ENCODE data around the gene MALAT1.
"Not testable (repeated sequence)": the region's sequence is repeated elsewhere in the genome, so short reads cannot be mapped to it uniquely, and the experiment has no call there.

Gene MALAT1

GRCh38 chr11:65522718-65523630 lies 24.1 kb downstream of the MALAT1 start:
- DNase-seq (ENCODE audit: low read depth, low spot score) = not testable (repeated sequence)

- not testable (repeated sequence) for DNase-seq (ENCODE audit: low read depth, low spot score)
Measured at GRCh38 chr11:65523631-65523968, 24.8 kb downstream of the MALAT1 start.

GRCh38 chr11:65524014-65524740 lies 25.3 kb downstream of the MALAT1 start:
- DNase-seq (ENCODE audit: low read depth, low spot score) = no peak

DNA sequence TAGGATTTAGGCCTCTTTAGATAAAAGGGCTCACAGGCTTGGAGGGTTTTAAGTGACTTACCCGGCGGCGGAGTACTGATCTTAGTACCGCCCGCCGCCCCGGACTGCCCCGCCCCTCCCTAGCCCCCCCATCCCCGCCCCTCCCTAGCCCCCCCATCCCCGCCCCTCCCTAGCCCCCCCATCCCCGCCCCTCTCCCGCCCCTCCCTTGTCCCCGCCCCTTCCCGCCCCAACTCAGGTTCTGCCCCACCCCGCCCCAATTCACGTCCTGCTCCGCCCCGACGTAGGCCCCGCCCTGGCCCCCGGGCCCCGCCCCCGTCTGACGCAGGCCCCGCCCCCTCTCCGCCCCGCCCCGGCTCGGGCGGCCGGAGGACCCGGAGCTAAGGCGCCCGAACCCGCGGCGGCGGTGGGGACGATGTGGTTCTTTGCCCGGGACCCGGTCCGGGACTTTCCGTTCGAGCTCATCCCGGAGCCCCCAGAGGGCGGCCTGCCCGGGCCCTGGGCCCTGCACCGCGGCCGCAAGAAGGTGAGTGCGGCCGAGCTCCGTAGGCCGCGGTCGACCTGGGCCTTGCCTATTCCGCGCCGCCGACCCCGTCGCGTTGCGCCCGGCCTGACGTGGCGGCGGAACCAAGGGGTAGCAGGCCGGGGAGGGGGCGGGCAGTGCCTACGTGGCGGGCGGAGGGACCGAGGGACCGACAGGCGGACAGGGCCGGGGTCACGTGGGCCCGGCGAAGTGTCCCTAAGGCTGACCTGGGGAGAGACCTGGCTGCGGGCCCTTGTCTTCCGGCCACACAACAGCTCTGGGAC lies 26.1 kb downstream of the MALAT1 start, which contains the start of gene SCYL1:
SCYL1 (plus strand) TSS at position 343 of the 805 bp plus-strand sequence; CDS start at position 414, 71 bp downstream.
- no peak for DNase-seq (ENCODE audit: low read depth, low spot score)

DNA sequence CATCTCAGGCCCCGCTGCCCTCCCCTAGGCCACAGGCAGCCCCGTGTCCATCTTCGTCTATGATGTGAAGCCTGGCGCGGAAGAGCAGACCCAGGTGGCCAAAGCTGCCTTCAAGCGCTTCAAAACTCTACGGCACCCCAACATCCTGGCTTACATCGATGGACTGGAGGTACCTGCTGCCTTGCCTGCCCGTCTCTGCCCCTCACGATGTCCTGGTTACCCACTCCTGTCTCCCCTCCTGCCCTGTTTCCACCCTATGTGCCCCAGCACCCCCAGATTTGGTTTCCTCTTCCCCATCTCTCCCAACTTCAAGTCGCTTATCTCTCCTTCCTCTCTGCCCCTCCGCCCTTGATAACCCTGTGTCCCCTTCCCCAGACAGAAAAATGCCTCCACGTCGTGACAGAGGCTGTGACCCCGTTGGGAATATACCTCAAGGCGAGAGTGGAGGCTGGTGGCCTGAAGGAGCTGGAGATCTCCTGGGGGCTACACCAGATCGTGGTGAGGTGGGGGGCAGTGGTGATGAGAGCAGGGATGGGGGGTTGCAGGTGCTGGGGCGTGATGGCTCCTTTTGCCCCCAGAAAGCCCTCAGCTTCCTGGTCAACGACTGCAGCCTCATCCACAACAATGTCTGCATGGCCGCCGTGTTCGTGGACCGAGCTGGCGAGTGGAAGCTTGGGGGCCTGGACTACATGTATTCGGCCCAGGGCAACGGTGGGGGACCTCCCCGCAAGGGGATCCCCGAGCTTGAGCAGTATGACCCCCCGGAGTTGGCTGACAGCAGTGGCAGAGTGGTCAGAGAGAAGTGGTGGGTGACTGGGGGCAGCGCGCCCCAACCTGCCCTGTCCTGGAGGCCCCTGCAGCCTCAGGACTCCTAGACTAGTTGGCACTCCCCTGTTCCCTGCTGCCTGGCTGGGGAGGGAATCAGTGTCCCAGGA lies 27.0 kb downstream of the MALAT1 start:
- no peak for DNase-seq (ENCODE audit: low read depth, low spot score)

GRCh38 chr11:65526744-65527143 lies 27.9 kb downstream of the MALAT1 start:
- DNase-seq (ENCODE audit: low read depth, low spot score) = no peak

GRCh38 chr11:65528819-65529350 lies 30.0 kb downstream of the MALAT1 start:
- DNase-seq (ENCODE audit: low read depth, low spot score) = no peak

DNA sequence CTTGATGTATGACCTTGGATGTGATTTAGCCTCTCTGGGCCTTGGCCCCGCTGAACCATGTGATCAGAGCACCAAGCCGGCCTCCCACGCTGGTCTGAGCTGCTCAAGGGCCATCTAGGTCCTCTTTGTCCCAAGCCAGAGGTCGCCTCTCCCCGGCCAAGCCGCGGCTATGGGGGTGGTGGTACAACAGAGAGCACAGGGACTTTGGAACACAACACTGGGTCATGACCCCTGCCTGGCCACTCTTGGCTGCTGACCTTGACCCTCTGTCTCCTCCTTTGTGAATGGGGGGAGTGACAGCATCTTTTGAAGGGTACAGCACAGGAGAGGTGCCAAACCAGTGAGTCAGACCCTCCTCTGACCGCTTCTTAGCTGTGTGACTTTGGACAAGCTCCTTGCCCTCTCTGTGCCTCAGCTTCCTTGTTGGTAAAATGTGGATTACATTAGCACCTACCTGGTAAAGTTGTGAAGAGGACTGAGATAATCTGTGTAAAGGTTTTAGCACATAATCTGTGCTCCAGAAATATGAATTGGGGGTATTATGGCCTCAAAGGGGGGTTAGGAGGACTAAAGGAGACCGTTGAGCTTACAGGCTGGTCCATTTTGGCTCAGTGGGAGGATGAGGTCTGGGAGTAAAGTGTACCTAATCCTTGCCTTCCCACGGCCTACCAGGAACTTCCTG lies 30.8 kb downstream of the MALAT1 start:
- no peak for DNase-seq (ENCODE audit: low read depth, low spot score)

GRCh38 chr11:65530157-65530496 lies 31.3 kb downstream of the MALAT1 start:
- no peak for DNase-seq (ENCODE audit: low read depth, low spot score)

DNA sequence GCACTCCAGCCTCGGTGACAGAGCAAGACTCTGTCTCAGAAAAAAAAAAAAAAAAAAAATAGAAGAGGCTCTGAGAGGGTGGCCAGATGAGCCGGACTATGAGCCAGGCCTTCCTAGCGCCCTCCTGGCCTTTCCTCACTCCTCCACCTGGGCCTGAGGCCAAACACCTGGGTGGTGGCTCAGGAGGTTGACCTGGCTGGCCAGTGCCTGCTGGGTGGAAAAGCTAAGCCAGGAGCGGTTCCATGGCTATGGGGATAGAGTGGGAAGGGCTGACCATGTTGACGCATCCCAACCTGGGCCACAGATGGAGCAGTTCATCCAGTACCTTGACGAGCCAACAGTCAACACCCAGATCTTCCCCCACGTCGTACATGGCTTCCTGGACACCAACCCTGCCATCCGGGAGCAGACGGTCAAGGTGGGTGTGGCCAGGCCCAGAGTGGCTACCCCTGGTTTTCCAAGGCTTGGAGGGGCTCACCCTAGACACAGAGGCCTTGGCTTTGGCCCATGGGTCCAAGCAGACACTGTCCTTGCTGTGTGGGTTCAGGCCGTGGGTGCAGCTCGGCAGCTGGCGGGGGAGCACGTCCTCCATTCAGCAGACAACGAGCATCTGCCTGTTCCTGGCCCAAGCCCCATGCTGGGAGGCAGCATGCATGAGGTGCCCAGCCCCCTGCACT lies 33.7 kb downstream of the MALAT1 start:
- DNase-seq (ENCODE audit: low read depth, low spot score) = no peak

- DNase-seq (ENCODE audit: low read depth, low spot score) = no peak
Measured at GRCh38 chr11:65535102-65535501, 36.3 kb downstream of the MALAT1 start.

DNA sequence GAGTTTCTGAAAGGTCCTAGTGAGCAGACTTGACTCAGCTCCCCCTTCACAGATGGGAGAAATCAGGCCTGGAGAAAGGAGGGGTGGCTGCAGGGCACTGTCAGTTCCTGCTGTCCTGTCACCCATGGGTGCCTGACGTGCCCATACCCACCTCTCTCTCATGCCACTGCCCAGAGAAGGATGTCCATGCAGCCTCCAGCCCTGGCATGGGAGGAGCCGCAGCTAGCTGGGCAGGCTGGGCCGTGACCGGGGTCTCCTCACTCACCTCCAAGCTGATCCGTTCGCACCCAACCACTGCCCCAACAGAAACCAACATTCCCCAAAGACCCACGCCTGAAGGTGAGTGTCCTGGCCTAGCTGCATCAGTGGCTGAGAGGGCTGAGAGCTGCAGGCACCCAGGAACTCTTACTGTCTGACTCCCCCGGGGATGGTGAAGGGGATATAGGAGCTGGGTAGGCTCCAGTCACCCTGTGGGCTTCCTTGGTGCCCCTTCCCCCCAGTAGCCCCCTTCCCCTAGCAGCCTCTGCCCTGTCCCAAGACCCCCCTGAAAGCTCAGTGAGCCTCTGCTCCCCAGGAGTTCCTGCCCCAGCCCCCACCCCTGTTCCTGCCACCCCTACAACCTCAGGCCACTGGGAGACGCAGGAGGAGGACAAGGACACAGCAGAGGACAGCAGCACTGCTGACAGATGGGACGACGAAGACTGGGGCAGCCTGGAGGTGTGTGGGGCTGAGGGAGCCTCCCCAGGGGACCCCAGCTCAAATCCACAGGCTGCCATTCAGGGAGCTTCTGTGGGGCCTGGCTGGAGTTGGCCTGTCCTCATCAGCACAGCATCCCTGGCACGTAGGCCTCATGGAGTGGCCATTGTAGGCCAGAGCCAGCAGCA lies 37.8 kb downstream of the MALAT1 start:
- no peak for DNase-seq (ENCODE audit: low read depth, low spot score)

- no peak for DNase-seq (ENCODE audit: low read depth, low spot score)
Measured at GRCh38 chr11:65537296-65537597, 38.4 kb downstream of the MALAT1 start.

DNA sequence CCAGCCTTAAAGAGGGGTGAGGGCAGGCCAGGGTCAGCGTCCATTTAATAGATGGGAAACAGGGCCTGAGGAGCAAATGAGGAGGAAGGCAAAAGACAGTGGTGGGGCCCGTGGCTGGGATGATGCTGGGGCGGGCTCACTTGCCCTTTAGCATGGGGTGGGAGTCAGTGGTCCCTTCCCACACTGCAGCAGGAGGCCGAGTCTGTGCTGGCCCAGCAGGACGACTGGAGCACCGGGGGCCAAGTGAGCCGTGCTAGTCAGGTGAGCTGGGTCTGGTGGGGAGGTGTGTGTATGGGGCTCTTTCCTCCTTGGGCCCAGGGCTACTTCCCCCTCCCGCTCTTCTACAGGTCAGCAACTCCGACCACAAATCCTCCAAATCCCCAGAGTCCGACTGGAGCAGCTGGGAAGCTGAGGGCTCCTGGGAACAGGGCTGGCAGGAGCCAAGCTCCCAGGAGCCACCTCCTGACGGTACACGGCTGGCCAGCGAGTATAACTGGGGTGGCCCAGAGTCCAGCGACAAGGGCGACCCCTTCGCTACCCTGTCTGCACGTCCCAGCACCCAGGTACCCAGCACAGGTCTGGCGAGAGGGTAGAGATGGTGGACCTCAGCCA lies 38.9 kb downstream of the MALAT1 start:
- DNase-seq (ENCODE audit: low read depth, low spot score) = no peak

GRCh38 chr11:65538232-65538914 lies 39.5 kb downstream of the MALAT1 start:
- DNase-seq (ENCODE audit: low read depth, low spot score) = no peak

DNA sequence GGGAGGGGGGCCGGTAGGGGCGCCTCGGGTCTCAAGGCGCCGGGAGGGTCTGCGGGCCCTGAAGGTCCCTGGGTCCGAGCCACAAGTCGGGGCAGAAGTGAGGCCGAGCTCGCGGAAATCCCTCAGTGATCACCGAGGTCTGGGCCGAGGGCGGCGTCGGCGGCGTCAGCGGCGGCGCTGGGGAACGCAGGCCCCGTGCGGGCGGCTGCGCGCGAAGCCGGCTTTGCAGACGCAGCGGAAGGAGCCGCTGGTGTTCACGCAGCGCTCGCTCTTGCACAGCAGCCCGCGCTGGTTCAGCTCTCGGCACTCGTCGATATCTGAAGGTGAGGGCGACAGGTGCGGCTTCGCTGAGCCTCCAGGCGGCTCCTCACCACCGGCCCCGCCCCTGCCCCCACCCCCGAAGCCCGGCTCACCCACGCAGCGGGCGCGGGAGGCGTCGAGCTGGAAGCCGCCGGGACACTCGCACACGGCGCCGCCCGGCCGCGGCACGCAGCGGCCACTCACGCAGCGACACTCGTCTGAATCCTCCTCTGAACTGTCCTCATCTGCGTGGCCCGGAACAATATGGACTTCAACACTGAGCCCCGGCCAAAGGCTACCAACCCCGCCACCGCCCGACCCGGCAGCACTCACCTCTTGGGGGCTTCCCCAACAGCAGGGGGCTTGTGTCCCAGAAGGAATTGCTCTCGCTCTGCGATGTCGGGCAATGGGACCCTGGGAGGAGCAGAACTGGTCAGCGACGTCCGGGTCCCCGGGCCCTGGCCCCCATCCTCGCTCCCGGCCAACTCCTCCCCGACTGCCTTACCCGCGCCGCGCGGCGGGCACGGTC lies 40.3 kb downstream of the MALAT1 start:
- no peak for DNase-seq (ENCODE audit: low read depth, low spot score)

Data from iPS DF 19.7 (cell line).